Fibroblast of peridontal ligament (primary cell): ENCODE measurements around the gene TMEM221.

ENCODE experiments used
- DNase-seq: peaks from one replicate; pipeline ENCODE4 v3.0.0-alpha.2; 2010; ENCODE audit errors: extremely low read depth

Gene TMEM221

DNA sequence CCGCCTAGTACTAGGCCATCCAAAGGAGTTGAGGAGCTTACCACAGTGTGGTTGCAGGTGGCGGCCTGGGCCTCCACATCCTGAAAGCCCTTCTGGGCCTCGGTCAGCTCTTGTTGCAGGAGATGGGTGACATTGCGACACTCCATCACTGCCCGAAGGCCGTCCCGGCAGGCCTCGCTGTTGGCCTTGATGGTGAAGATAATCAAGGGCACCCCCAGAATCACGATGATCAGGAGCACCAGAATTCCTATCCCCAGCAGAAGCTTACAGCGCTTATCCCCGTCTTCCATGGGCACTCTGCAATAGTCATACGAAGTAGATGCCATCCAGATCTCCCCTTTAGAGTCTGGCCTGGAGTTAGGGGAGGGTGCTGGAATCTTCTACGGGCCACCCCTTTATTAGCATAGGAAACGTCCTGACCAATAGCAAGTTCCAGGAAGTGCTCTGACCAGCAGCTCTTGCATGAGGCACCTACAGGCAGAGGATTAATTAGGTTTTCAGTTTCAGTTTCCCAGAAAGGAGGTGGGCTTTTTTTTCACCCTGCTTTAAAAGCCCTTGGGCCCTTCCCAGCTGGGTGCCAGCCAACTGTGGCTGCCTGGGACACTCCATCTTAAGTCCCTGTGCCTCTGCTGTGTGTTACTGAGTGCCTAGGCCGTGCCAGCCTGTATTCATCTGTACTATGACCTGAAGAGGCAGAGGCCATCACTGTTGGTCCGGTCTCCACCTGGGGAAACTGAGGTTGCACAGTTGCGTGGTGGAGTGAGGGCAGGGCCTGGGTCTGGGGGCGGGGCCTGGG is 43.0 kb downstream of the TMEM221 start, which contains the start of gene BST2:
TSS of gene BST2 (minus strand) at position 381 of the 796 bp plus-strand sequence. CDS start at position 326, 55 bp downstream.
- DNase-seq, result no peak

DNA sequence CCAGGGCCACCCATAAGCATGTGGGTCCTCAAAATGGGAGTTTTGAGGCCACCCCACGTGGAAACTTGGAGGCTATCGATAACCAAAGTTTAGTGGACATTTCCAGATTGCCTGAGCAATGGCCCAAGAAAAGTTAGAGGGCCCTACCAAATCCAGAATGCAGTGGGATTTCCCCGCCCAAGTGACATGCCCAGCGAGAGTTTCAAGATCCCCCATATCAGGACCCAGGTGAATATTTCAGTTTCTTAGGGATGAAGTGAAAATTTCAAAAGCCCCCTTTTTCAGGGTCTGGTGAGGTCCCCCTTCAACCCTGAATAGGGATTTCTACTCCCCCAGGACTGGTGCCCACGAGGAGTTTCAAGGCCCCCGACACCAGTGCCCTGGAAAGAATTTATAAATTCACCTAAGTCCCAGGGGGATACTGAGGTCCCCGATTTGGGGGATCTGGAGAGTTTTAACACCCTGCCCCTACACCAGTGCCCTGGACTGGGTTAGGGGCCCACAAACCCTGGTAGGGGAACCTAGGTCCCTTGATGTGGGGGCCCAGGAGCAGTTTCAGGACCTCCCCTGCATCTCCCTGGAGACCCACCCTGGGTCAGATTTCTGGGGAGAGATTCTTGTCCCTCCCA is 43.7 kb downstream of the TMEM221 start:
- no peak for DNase-seq

DNA sequence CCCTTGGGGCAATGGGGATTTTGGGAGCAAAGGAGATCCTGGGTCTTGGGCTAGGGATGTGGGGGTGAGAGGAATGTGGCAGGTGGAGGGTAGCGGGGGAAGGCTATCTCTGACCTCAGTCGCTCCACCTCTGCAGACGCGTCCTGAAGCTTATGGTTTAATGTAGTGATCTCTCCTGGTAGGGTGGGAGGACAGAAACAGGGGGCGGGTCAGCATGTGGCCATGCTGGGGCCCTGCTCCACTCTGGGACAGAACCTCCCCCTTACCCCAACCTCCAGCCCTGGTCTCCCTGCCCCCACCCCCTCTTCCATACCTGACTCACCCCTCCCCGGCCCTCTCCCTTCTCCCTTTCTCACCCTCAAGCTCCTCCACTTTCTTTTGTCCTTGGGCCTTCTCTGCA is 44.5 kb downstream of the TMEM221 start:
- no peak for DNase-seq

GRCh38 chr19:17402982-17403855 is 45.2 kb downstream of the TMEM221 start:
- DNase-seq, result no peak

DNA sequence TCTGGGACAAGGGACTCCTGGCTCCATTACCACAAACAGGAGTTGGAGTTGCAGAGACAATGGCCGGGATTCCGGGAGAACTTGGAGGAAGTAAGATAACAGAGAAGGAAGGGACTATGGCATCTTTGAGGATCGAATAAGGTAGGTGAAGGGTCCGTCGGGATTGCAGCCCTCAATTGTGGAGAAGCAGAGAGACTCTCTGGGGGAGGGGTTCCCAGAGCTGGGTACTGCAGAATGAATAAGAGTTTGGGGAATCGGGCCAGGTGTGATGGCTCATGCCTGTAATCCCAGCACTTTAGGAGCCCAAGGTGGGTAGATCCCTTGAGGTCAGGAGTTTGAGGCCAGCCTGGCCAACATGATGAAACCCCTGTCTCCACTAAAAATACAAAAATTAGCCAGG is 46.8 kb downstream of the TMEM221 start:
- no peak for DNase-seq

- DNase-seq, result no peak
Measured at GRCh38 chr19:17398902-17399527, 49.5 kb downstream of the TMEM221 start.

DNA sequence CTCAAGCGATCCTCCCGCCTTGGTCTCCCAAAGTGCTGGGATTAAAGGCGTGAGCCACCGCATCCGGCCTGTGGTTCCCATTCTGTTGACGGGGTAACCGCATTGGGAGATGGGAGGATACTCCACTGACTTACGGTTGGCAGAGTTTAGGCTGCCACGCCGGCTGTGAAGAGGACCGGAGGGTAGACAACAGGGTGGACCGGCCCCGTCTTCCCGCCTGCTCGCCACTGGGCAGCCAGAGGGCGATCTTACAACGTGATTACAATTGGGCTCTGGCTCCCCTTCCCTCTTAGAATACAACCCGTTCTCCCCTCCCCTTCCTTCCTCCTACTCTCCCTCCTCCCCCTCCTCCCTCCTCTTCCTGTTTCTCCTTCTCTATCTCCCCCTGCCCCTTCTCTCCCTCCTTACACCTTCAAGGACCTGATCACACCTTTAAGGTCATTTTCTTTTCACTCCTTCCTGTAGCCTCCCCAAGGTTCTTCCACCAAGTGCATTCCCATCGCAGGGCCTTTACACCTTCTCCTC is 53.5 kb downstream of the TMEM221 start:
- DNase-seq, result peak; percentile 54

DNA sequence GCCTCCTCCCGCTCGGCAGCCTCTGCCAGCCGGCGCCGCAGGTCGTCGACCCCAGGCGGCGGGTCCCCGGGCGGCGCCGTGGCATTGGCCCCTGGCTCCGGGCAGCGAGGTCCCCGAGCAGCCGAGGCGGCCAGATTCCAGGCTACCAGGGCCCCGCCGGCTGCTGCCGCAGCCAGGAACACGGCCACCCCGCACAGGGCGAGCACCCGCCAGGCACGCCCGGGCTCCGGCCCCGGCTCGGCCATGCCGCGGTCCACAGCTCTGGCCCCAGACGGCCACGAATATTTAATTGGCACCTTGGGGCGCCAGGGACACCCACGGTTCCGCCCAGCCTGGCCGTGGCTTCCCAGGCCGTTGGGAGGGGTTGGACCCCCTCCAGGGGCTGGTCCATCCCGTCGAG is 54.6 kb downstream of the TMEM221 start, which contains the start of gene CCDC194:
TSS of gene CCDC194 (minus strand) at position 283 of the 400 bp plus-strand sequence. CDS start at position 245, 38 bp downstream.
- DNase-seq, result no peak

DNA sequence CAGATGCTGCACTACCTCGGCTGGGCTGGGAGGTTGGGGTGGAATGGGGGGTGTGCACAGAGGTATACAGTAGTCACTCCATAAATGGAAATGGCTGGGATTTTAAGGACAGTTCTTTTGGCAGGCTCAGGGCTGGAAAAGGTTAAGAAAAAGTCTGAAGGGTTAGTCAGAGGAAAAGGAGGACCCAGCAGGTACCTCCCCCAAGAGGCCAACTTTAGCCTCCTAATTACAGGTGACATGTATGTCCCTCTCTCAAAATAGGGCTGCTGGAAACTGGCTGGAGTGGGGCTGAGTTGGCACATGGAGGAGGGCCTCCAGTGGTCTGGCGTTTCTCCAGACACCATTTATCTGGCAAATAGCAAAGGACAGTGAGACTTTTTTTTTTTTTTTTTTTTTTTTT is 55.5 kb downstream of the TMEM221 start:
- no peak for DNase-seq

DNA sequence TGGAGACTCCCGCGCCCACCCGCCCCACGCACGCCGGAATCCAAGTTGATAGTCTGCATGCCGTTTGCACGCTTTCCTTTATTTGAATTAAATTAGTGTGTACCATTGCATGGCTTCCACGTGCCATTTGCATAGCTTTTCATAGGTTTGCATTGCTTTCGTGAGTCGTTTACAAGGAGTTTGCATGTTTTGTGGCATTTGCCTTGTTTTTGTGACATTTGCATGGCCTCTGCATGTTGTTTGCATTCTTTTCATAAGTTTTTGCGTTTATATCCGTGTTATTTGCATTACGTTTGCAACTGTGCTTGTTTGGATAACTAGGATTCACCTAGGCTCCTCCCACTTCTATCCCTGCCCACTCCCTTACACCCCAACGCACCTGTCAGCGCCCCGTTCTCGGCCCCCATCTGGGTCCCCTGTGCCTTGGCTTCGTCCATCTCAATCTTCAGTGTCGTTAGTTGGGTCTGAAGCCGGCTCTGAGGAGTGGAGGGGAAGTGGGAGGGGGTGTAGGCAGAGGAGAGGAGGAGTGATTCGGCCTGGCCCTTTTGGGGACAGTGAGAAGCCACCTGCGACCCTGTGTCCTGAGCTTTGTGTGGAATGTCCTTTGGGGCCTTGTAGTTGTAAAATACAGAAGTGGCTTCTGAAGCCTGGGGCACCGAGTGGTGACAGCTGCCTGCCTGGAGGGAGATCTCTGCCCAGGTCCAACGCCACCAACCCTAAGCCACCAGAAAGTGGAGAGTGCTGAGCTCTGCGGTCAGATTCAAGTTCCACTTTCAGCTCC is 56.9 kb downstream of the TMEM221 start:
- peak; percentile 23 for DNase-seq

DNA sequence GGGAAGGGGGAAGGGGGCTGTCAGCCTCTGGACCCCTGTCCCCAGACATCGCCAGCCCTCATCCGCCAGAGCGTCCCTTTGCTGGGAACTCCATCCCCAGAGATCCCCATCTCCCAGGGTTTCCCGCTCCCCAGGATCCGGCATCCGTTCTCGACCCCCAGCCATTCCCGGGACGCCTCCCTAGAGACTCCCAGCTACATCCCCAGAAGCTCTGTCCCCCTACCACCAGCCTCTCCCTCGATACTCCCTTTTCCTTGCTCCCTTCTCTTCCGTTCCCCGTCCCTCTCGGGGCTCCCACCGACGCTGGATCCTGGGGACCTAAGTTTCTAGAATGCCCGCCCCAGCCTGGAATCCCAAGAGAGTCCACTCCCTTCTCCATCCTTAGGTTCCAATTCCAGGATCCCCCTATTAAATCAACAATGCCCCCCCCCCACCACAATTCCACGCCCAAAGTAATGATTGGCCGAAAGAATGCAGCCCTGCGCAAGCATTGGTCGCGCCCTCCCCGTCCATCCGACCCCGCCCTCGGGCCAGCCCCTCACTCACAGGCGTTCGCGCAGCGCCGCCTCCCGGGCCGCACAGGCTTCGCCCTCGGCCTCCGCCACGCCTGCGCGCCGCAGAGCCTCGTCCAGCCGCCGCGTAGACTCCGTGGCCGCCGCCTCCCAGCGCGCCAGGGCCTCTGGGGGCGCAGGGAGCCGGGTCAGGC is 57.6 kb downstream of the TMEM221 start:
- DNase-seq, result peak; percentile 77

GRCh38 chr19:17389957-17390664 is 58.4 kb downstream of the TMEM221 start:
- DNase-seq, result no peak

DNA sequence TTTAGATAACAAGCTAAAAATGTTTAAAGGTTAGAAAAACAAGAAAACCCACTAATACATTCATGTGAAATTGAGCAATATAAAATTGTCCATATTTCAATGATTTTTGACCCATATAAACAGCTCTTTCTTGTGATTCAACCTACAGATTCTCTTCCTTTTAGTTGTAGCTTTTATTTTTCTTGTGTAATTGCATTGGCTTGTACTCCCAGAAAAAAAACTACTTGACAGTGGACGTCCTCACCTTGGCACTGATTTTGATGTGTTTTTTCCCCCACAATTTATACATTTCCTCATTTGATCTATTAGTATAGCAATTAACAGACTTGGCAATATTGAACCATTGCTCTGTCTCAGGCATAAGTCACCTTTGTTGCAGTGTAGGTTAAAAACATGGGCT is 59.2 kb downstream of the TMEM221 start:
- DNase-seq, result no peak

- peak; percentile 31 for DNase-seq
Measured at GRCh38 chr19:17385878-17386611, 62.4 kb downstream of the TMEM221 start.
